MV-4-11 (cell line): ENCODE measurements around the gene WBP2.

Experiments
- DNase-seq: peaks from one replicate; lab custom pipeline; 2025; lab: John Stamatoyannopoulos, UW

The WBP2 gene

DNA sequence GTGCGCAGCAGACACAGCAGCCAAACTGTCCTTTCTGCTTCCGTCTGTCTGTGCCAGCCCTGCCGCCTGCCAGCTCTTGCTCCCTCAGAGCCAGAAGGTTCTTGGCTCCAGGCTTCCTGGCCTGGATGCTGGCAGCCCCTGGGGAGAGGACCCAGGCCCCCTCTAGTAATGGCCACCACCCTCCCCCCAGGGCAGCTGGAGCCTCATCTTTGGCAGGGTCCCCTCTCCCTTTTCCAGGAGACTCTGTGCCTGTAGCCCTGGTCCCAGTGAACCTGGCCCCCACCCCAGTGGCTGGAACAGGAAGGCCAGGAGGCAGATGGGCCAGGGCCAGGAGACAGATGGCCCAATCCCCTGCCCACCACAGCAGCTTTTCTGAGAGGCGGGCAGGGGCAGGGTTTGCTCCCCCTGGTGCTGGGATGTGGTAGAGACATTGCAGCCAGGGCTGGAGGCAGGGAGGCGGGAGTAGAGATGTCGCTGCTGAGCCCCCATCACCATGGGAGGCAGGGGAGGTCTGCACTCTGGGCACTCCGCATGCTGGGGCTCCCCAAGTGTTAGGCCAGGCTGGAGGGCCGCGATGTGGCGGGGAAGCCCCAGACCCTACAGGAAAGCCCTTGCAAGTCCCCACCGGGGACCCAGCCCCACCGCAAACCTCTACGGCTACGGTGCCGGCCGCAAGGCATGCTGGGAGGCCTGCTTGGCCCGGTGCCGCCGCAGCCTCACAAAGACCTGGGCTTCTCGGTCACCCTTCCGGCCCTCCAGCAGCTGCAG, 27.6 kb downstream of the WBP2 start:
- no peak for DNase-seq

DNA sequence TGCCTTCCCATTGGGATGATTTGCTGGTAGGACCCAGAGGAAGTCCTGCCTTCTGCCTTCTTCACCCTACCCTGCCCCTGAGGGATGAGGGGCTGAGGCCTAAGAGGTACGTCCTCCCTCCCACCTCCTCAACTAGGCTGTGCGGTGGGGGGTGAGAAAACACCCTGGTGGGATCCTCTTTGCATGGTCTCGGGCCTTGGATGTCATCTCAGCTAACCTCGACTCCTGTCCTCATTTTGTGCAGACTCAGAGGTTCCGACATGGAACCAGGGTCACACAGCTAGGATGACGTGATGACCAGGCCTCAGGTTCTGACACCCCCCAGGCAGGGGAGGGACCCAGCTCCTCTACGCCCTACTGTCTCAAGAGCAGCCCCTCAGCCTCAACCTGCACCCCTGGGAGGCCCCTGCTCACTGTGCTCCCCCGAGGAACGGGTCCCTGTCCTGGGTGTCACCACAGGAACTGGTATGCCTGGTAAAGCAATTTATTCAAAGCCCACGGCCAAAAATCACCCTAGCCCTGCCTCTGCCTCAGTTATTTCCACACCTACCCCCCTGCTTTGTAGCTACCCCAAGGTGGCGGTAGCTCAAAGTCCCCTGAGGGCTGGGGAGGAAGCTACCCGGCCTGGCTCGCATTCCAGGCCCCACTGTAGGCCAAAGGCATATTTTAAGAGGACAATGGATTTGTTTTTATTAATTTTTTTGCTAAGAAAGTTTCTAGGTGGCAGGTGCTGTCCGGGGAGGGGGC, 28.4 kb downstream of the WBP2 start:
- DNase-seq = no peak

DNA sequence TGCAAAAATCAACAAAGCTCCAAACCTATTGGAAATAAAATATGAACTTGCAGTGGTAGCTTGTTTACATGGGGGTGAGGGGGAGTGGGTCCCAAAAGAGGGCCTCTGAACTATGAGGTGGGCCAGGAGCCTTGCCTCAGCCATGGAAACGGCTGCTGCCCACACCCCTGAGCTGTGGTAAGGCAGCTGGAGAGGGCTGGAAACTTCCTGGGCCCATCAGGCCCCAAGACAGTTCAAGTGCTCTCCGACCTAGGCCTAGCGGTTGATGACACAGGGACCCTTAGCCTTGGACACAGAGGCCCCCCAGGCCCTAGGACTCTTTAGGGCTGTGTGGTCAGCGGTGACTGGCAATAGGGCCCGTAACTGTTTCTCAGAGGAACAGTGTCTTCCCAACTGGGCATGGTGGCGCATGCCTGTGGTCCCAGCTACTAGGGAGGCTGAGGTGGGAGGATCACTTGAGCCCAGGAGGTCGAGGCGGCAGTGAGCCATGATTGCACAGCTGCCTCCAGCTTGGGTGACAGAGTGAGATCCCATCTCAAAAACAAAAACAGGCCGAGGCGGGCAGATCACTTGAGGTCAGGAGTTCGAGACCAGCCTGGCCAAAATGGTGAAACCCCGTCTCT, 29.3 kb downstream of the WBP2 start:
- no peak for DNase-seq

DNA sequence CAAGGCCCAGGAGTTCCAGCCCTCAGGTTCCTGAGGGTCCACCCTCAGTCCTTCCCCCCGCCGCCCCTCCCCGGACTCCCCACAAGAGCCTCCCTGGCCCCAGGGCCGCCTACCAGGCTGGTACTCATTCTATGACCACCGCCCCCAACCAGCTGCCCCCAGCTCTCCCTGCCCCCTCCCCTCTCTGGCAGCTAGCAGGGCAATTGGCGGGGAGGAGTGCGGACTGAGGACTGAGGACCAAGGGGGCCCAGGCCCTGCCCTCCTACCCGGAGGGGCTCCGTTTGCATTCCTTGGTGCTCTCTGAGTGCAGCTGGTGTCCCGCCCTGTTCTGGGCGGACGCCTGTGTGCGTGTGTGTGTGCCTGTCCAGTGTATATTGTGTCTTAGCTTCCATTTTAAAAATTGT, 30.0 kb downstream of the WBP2 start:
- no peak for DNase-seq

DNA sequence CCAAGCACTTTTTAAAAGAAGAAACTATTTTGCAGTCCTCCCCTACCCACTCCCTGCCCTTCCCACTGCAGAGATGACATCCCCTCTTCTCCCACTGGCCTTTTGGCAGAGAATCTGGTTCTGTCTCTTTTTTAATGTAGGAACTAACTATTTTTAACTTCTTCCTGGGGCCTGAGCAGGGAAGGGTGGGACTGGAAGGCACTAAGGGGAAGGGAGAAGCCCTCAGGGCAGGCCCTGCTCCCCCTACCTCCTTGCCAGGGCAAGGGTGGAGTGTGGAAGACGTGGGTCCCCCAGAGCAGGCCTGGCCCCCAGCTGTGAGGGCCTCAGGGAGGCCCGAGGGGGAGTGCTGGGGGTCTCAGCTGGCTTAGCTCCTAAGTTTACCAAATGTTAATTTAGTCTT, 30.5 kb downstream of the WBP2 start:
- no peak for DNase-seq

DNA sequence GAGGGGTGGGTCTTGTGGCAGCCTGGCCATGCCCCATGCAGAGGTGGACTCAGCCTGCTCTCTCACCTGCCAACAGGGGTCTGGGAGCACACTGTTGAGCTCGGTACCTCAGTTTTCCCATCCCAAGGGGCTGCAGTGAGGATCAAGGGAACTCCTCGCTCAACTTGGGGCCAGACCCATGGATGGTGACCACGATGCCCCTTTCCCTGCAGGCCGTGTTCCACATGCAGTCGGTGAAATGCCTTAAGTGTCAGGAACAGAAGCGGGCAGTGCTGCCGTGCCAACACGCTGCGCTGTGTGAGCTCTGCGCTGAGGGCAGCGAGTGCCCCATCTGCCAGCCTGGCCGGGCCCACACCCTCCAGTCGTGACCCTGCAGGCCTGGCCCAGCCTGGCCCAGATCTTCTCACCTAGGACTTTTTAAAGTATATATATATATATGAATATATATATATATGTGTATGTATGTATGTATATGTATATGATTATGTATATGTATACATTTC, 31.0 kb downstream of the WBP2 start:
- DNase-seq = no peak

DNA sequence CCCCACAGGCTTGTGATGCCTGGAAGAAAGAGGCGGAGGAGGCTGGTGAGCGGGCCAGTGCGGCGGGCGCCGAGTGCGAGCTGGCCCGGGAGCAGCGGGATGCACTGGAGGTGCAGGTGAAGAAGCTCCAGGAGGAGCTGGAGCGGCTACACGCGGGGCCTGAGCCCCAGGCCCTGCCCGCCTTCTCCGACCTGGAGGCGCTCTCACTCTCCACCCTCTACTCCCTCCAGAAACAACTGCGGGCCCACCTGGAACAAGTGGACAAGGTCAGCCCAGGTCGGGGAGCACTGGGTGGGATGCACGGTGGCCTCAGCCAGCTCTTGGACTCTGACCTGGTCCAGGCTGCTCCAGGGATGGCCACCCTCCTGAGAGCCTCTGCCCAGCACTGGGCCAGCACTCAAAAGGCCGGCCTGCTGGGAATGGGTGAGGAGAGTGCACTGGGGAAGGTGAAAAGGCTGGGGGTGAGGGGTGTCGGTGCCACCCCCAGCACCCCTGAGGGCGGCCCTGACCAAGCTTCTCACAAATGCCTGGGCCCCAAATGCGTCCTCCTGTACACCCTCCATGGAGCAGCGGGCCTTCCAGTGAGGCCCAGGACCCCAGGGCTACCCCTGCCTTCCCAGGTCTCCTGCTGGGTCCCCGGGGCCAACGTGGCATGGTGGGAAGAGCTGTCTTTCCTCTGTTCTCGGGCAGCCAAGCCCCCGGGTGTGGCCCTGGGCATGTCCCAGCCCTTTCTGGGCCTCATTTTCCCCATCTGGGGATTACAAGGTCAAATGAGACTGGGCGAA, 31.7 kb downstream of the WBP2 start:
- DNase-seq = no peak

DNA sequence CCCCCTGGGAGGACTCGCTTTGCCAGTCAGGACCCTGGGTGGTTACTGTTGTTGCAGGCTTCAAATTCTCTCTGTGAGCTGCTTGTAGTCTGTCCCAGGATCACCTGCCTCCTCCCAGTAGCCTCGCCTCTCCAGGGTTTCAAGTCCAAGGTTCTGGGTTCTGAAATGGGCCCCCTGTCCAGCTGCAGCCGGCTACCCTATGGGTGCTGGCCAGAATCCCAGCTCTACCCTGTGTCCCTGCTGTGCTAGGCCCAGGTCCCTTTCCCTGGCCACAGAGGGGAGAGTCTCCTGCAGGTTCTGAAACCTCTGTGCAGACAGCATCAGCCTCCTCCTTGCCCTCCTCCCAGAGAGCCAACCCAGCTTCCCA, 32.4 kb downstream of the WBP2 start:
- DNase-seq = no peak

DNA sequence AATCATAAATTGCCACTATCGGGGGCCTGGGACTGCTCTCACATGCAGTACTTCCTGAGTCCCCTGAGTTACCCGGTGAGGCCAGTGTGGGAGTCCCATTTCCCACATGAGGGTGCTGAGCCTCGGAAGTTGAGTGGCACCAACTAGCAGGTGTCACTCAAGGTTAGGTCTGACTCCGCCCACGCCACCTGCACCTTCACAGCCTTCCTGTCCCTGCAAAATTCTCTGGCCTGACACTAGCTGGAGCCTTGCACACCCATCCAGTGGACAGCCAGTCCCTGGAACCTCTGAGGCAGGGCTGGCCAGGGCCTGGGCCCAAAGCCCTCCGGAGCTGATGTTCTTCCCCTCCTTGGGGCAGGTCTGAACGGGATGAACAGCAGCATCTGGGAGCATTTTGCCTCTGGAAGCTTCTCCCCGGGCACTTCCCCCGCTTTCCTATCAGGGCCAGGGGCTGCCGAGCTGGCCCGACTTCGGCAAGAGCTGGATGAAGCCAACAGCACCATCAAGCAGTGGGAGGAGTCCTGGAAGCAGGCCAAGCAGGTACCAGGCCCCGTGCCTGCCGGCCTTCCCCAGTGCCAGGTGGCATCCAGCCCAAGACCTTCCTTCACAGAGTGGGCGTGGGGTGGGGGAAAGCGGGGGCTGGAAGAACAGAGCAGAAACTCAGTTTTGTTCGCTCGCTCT, 32.9 kb downstream of the WBP2 start:
- DNase-seq = no peak

DNA sequence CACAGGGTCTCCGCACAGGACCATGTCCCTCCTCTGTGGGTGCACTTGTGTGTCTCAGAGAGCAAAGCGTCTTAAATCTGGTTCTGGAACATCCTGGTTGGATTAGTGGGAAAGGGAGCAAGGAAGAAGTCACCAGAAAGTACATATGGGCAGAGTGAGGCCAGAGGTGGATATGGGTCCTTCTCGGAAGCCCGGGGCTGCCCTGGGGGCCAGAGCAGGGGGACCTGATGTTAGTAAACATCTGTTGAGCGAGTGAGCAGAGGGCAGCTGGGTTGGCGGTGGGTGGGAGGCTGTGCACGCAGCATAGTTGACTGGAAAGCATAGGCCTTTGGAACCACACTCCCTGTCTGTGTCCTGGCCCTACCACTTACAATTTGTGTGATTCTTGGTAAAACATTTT, 33.6 kb downstream of the WBP2 start:
- no peak for DNase-seq

DNA sequence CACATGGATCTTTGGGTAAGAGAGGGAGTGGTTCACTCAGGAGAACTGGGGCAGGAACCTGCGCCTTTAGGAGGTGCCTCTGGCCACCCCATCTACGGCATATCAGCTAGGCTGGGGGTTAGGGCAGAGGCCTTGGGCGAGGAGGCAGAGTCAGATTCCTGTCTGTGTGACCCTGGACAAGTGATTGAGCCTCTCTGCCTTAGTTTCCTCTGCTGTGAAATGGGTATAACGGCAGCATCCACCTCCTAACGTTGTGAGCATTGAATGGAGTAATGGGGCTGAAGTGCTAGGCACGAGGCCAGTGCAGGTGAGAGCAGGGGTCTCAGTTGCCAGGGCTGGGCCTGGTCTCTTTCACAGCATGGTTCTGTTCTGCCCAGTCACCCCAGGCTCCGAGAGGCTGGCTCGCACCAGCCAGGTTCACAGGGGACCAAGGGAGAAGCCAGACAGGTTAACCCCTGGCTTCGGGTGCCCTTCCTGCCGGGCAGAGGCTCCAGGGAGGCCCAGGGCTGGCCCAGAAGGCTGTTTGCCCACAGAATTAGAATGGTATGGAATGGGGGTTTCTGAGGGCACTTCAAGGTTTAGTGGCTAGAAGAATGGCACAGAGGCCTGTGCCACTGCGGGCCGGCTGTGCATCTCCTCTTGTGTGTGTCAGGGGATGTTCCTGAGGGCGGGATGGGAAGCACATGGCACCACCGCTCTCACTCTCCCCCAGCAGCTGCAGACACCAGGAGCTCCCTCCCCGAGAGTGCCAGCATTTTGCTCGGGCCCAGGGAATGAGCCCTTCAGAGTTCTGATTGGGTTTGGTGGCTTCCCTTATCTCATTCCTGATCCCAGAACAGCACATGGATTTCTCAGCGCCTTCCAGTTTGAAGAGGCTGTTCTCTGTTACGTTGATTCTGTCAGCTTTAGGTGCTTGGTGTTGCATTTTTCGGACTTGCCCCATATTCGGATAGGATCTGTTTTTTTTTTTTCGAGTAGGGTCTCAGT, 34.7 kb downstream of the WBP2 start:
- DNase-seq = no peak

DNA sequence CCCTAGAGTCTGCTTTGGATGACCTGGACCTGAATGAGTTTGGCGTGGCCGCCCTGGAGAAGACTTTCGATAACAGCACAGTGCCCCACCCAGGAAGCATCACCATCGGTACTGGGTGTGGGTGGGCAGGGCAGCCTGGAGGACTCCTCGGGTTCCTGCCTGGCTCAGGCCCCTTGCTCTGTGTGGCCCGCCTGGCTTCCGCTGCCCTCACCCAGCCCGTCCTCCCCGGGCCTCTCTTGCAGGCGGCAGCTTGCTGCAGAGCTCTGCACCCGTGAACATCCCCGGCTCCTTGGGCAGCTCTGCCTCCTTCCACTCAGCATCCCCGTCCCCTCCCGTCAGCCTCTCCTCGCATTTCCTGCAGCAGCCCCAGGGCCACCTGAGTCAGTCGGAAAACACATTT, 35.5 kb downstream of the WBP2 start:
- DNase-seq = no peak

DNA sequence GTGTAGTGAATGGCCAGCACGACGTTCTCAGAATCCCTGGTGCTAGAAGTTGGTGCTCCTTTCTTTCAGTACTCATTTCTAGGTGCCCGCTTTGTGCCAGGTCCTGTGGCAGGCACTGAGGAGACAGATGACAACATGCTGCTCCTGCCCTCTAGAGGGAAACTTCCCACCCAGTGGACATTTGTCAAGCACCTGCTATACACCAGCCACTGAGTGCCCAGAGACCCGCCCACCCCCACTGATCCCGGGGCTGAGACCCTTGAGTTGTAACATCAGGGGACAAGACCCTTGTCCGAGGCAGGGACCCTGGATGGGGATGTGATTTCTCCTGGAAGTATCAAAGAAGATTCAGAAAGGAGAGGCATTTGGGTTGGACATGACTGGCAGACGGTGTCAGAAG, 36.0 kb downstream of the WBP2 start:
- DNase-seq = no peak

DNA sequence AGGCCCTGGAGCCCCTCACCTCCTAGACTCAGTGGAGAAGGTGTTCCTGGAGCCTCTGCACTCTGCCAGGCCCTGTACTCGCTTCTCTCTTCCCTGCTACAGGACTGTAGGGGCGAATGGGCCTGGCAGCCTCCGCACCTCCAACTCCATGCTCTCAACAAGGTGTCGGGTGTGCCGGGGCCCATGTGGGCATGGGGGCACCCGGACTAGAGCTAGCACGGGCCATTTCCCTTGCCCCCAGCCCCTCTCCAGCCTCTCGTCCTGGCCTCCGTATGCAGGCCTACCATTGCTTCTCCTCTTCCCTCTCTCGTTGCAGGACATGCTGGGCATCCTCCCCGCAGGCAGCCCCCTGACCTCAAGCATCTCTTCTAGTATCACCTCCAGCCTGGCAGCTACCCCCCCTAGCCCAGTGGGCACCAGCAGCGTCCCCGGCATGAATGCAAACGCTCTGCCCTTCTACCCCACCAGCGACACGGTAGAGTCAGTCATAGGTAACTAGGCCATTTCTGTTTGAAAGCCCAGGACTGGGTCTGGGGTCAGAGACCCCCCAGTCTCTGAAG, 36.7 kb downstream of the WBP2 start:
- no peak for DNase-seq

DNA sequence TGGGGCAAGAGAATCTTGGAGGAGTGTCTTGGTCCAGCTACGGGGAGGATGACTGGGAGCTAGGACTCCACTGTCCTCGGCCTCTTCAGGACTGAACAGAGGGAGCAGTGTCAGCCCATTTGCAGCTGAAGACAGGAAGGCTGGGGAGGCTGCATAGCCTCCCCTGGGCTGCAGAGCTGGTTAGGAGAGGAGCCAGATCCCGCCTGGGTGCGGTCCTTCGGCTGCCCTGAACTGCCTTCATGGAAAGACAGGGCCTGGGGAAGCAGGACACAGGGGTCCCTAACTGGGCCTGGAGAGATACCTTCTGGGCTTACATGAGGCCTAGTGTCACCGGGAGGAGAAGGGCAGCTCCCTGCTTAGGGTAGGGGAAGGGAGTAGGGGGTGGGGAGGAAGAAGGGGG, 37.6 kb downstream of the WBP2 start:
- no peak for DNase-seq

DNA sequence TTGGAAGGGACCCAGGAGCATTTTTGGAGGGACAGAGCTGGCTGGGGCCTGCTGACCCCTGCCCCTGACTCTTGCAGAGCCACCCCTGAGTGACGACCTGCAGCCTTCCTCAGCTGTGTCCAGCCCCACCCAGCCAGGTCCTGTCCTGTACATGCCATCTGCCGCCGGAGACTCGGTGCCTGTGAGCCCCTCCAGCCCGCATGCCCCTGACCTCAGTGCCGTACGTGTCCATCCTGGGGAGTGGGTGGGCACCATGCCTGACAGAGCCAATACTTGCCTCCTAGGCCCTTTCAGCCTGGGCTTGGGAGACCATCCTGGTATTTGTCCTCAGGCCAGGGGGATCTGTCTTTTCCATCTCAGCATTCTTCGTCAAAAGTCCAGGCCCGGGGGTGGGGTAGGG, 38.4 kb downstream of the WBP2 start:
- no peak for DNase-seq

DNA sequence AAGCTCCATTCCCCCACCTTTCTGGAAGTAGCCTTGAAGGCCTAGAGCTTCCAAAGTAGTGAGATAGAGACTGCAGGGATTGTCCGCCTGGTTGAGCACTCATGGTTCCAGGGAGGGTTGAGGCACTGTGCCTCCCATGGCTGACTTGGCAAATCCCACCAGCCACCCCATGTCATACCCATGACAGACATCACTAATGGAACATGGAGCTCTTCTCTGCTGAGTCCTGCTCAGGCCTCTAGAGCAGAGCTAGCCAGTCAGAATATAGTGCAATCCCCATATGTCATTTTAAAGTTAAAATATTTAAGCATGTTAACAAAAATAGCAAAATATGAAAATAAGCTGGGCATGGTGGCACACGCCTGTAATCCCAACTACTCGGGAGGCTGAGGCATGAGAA, 39.7 kb downstream of the WBP2 start:
- no peak for DNase-seq

DNA sequence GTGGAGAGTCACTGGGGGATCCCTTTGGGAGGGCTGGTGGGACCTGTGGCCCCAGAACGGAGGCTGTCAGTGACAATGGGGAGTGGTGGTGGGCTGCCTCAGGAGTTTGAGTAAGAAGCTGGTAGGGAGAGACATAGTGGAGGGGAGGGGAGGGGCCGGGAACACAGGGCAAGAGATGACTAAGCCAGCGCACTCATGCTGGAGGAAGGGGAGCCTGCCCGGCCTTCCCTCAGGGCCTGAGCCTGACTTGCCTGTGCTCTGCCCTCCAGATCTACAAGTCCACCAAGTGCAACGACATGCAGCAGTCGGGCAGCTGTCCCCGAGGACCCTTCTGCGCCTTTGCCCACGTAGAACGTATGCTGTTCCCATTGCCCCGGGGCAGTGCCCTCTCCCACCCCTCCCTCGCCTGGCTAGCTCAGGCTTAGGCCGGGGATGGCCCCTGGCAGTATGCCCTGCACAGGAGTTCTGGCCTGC, 40.2 kb downstream of the WBP2 start:
- DNase-seq = no peak

DNA sequence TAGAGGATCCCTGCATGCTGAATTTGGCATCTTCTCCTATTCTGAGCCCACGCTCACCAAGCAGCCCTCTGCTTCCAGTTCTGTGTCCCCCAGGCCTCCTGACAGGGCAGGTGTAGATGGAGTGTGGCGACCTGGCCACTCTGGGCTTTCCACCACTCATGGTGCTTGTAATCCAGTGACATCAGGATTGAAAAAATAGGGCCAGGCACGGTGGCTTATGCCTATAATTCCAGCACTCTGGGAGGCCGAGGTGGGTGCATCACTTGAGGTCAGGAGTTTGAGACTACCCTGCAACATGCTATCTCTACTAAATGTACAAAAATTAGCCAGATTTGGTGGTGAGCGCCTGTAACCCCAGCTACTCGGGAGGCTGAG, 41.1 kb downstream of the WBP2 start:
- DNase-seq = no peak
